A549 (cell line): ENCODE measurements around the gene SPSB3.

Experiments
- CEBPB ChIP-seq, 2 experiments: fragments of >200 bp in 1 of 2; sonication (Bioruptor Twin) in 1 of 2; formaldehyde crosslinking in 1 of 2; IDR thresholded peaks; 2 replicates each; pipeline ENCODE4 v1.6.1; 2012 to 2016
- CTCF ChIP-seq: fragments of >200 bp; sonication (Bioruptor Twin); formaldehyde crosslinking; IDR thresholded peaks from 3 replicates; pipeline ENCODE4 v1.5.1; 2016
- EP300 ChIP-seq, 2 experiments: fragments of >200 bp; sonication (Bioruptor Twin); formaldehyde crosslinking; IDR thresholded peaks; 2 replicates in 1 of 2; 3 replicates in 1 of 2; pipeline ENCODE4 v1.6.1; 2016 to 2017
- POLR2AphosphoS2 ChIP-seq: conservative IDR thresholded peaks from 2 replicates; pipeline ENCODE4 v1.6.1; 2012; ENCODE audit warnings: low read length, improper control_type of control experiment, inconsistent platforms
- REST ChIP-seq: fragments of 200-600 bp; sonication (generic); IDR thresholded peaks from 2 replicates; pipeline ENCODE4 v1.6.1; 2016; ENCODE audit warnings: antibody characterized with exemption, mild to moderate bottlenecking, moderate library complexity
- RFX5 ChIP-seq: fragments of 450-650 bp; IDR thresholded peaks from 2 replicates; pipeline ENCODE4 v1.7.1; 2014; ENCODE audit warnings: antibody characterized with exemption, mild to moderate bottlenecking, moderate library complexity

- no peak for TF ChIP-seq CTCF
- TF ChIP-seq EP300 (IDR thresholded peaks at IDR 0.05), result no peak
- TF ChIP-seq POLR2AphosphoS2, result no peak
- TF ChIP-seq RFX5, result no peak
- no peak for TF ChIP-seq REST
- TF ChIP-seq CEBPB (IDR thresholded peaks at IDR 0.05), result no peak
Measured at GRCh38 chr16:1768061-1768766, 14.2 kb downstream of the SPSB3 start.
